HepG2 (cell line): Measurements from ENCODE around the gene LSMEM2. TPM values are rescaled to one million over a fixed set of nuclear protein-coding genes. Genes with fewer than 3 reads are reported as not detected.

ENCODE experiments used
- ASH2L ChIP-seq: fragments of 300-600, 200-600 bp; sonication (generic); IDR thresholded peaks from 2 replicates; pipeline ENCODE4 v1.7.0; 2017; ENCODE audit warnings: low read depth, mild to moderate bottlenecking, moderate library complexity, mixed read lengths, low read length; ENCODE audit not compliant: insufficient read length
- GABPA ChIP-seq, 2 experiments: IDR thresholded peaks; 2 replicates each; pipeline ENCODE4 v1.6.1; 2011 to 2016; ENCODE audit warnings: low read depth in 2 of 2, low read length in 1 of 2, missing biosample characterization in 1 of 2, missing genetic modification characterization in 1 of 2
- LCORL ChIP-seq, 2 experiments: fragments of 450-650 bp in 1 of 2; sonication (generic) in 1 of 2; formaldehyde crosslinking in 1 of 2; IDR thresholded peaks; 2 replicates each; pipeline versions ENCODE4 v1.5.0 to v1.6.1; 2017 to 2020; ENCODE audit warnings: antibody characterized with exemption in 1 of 2, missing genetic modification reagents in 1 of 2
- SOX13 ChIP-seq, 3 experiments: fragments of 450-650 bp in 1 of 3; sonication (generic) in 1 of 3; formaldehyde crosslinking in 1 of 3; IDR thresholded peaks in 2 of 3; conservative IDR thresholded peaks in 1 of 3; 2 replicates each; pipeline versions ENCODE4 v1.5.0 to v1.6.1; 2016 to 2020; ENCODE audit warnings: antibody characterized with exemption in 1 of 3, mild to moderate bottlenecking in 1 of 3, missing compliant biosample characterization in 1 of 3, missing genetic modification reagents in 1 of 3, moderate library complexity in 1 of 3
- SPEN ChIP-seq: sonication (generic); formaldehyde crosslinking; IDR thresholded peaks from 2 replicates; pipeline ENCODE4 v1.5.1; 2020; ENCODE audit warnings: low read depth, mild to moderate bottlenecking, missing genetic modification reagents
- ZNF225 ChIP-seq: sonication (generic); formaldehyde crosslinking; IDR thresholded peaks from 2 replicates; pipeline ENCODE4 v1.4.0; 2020; ENCODE audit warnings: mild to moderate bottlenecking, missing genetic modification reagents
- ZNF431 ChIP-seq: sonication (generic); formaldehyde crosslinking; IDR thresholded peaks from 2 replicates; pipeline ENCODE4 v1.9.0; 2022; ENCODE audit warnings: missing genetic modification reagents, low read depth, mild to moderate bottlenecking, borderline replicate concordance
- ZNF546 ChIP-seq: sonication (generic); formaldehyde crosslinking; conservative IDR thresholded peaks from 2 replicates; pipeline ENCODE4 v1.8.1; 2023; ENCODE audit warnings: mild to moderate bottlenecking, missing genetic modification reagents
- ZNF703 ChIP-seq: sonication (generic); formaldehyde crosslinking; IDR thresholded peaks from 2 replicates; pipeline ENCODE4 v1.5.1; 2020; ENCODE audit warnings: missing genetic modification reagents, mild to moderate bottlenecking, moderate library complexity, borderline replicate concordance
- ZSCAN9 ChIP-seq: IDR thresholded peaks from 2 replicates; pipeline ENCODE4 v1.6.1; 2016; ENCODE audit warnings: borderline replicate concordance
- polyA plus RNA-seq, 8 experiments: library from polyadenylated mRNA; depleted of rRNA in 3 of 8; stranded (reverse) in 7 of 8; unstranded in 1 of 8; fragments of >200 nt; fragmentation: Illumina TruSeq in 4 of 8; extraction: Trizol in 4 of 8; gene quantifications; 2 replicates each; pipeline versions ENCODE4 v1.2.1 to v1.2.3, GENCODE V29; 2011 to 2016; ENCODE audit warnings: low read depth in 4 of 8, missing spikeins in 1 of 8, mixed read lengths in 1 of 8; ENCODE audit not compliant: insufficient read depth in 1 of 8
- total RNA-seq, 5 experiments: library from RNA; depleted of rRNA; stranded (reverse); fragments of >200 nt; fragmentation: Illumina TruSeq; extraction: Trizol; gene quantifications; 2 replicates each; pipeline ENCODE4 v1.2.3, GENCODE V29; 2016; ENCODE audit warnings: low read depth in 1 of 5
- TF ChIP-seq, protein P1 (sequence below): sonication (generic); formaldehyde crosslinking; IDR thresholded peaks from 2 replicates; pipeline ENCODE4 v1.4.0; 2020; ENCODE audit warnings: low read depth, missing genetic modification reagents
- TF ChIP-seq, protein P2 (sequence below), 2 experiments: IDR thresholded peaks; 2 replicates each; pipeline ENCODE4 v1.6.1; 2011 to 2012; ENCODE audit warnings: low read length in 2 of 2, borderline replicate concordance in 1 of 2, low read depth in 1 of 2, mild to moderate bottlenecking in 1 of 2, moderate library complexity in 1 of 2
- TF ChIP-seq, protein P3 (sequence below): sonication (generic); formaldehyde crosslinking; IDR thresholded peaks from 2 replicates; pipeline ENCODE4 v1.5.1; 2020; ENCODE audit warnings: mild to moderate bottlenecking, missing genetic modification reagents, borderline replicate concordance
- TF ChIP-seq, protein P4 (sequence below): sonication (generic); formaldehyde crosslinking; IDR thresholded peaks from 2 replicates; pipeline ENCODE4 v1.8.0; 2022; ENCODE audit warnings: missing genetic modification reagents, low read depth, mild to moderate bottlenecking, borderline replicate concordance

The LSMEM2 gene
- total and polyA plus RNA-seq, 2 of the 13 experiments (the other 11 are each of a cell fraction or from before 2014, with no cell fraction given) = 0.07 to 0.41 TPM

DNA sequence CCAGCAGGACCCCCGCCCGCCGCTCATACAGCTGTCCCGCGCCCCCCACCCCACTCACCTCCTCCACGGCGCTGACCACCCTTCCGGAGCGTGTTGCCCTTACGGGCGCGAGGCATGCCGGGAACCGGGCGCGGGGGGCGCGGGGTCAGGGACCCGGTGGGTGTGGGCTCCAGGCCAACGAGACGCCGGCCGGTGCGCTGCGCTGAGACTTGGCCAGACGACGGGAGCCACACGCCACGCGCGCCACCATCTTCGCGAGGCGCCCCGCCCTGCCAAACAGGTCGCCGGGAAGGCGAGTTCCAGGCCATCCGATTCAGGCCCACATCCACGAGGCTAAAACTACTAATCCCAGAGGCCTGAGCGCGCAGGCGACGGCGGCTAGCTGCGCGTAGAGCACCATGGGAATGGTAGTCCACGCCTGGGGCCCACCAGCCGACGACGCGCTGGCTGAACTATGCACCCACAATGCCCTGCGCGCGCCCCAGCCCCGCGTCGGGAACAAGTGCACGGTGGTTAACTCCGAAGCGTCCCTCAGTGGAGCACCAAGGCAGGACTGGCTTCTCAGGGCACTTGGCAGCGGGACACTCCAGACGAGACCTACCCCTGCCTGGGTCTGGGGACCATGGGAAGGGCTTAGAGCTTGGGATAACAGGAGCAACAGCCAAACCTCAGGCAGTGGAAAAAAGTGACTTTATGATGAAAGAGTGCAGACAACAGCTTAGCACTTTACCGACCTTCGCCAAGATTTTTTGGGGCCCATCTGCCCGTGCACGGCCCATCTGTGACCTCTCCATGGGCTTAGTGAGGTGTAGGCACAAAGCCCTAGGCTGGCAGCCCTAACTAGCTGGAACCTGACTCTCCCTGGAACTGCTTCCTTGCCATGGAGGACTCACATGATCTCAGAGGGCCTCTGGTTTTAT is 13.5 kb downstream of the LSMEM2 start, which contains the start of gene IFRD2 (continued):
- TF ChIP-seq, protein P1, sequence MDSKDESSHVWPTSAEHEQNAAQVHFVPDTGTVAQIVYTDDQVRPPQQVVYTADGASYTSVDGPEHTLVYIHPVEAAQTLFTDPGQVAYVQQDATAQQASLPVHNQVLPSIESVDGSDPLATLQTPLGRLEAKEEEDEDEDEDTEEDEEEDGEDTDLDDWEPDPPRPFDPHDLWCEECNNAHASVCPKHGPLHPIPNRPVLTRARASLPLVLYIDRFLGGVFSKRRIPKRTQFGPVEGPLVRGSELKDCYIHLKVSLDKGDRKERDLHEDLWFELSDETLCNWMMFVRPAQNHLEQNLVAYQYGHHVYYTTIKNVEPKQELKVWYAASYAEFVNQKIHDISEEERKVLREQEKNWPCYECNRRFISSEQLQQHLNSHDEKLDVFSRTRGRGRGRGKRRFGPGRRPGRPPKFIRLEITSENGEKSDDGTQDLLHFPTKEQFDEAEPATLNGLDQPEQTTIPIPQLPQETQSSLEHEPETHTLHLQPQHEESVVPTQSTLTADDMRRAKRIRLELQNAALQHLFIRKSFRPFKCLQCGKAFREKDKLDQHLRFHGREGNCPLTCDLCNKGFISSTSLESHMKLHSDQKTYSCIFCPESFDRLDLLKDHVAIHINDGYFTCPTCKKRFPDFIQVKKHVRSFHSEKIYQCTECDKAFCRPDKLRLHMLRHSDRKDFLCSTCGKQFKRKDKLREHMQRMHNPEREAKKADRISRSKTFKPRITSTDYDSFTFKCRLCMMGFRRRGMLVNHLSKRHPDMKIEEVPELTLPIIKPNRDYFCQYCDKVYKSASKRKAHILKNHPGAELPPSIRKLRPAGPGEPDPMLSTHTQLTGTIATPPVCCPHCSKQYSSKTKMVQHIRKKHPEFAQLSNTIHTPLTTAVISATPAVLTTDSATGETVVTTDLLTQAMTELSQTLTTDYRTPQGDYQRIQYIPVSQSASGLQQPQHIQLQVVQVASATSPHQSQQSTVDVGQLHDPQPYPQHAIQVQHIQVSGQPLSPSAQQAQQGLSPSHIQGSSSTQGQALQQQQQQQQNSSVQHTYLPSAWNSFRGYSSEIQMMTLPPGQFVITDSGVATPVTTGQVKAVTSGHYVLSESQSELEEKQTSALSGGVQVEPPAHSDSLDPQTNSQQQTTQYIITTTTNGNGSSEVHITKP (CRISPR knock-in tag) = peak; percentile 70; the same call in 1 of the 2 replicates
- TF ChIP-seq, protein P2, sequence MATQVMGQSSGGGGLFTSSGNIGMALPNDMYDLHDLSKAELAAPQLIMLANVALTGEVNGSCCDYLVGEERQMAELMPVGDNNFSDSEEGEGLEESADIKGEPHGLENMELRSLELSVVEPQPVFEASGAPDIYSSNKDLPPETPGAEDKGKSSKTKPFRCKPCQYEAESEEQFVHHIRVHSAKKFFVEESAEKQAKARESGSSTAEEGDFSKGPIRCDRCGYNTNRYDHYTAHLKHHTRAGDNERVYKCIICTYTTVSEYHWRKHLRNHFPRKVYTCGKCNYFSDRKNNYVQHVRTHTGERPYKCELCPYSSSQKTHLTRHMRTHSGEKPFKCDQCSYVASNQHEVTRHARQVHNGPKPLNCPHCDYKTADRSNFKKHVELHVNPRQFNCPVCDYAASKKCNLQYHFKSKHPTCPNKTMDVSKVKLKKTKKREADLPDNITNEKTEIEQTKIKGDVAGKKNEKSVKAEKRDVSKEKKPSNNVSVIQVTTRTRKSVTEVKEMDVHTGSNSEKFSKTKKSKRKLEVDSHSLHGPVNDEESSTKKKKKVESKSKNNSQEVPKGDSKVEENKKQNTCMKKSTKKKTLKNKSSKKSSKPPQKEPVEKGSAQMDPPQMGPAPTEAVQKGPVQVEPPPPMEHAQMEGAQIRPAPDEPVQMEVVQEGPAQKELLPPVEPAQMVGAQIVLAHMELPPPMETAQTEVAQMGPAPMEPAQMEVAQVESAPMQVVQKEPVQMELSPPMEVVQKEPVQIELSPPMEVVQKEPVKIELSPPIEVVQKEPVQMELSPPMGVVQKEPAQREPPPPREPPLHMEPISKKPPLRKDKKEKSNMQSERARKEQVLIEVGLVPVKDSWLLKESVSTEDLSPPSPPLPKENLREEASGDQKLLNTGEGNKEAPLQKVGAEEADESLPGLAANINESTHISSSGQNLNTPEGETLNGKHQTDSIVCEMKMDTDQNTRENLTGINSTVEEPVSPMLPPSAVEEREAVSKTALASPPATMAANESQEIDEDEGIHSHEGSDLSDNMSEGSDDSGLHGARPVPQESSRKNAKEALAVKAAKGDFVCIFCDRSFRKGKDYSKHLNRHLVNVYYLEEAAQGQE (IDR thresholded peaks at IDR 0.05; ENCODE audit: borderline replicate concordance in 1 of 2, low read depth in 1 of 2, low read length in 2 of 2) = no peak; a peak in 1 of 4 replicates
- peak; percentile 76; the same call in 1 of the 2 replicates for TF ChIP-seq SPEN (CRISPR knock-in tag)
- no peak for TF ChIP-seq SOX13 (IDR thresholded peaks at IDR 0.05)
- peak in 1 of 2 experiments; percentile 22; a peak in 2 of 4 replicates for TF ChIP-seq SOX13 (CRISPR knock-in tag; conservative IDR thresholded peaks at IDR 0.05 in 1 of 2, IDR thresholded peaks at IDR 0.05 in 1 of 2)
- no peak for TF ChIP-seq ZNF703 (CRISPR knock-in tag)
- no peak for TF ChIP-seq ZNF546 (CRISPR knock-in tag)
- peak; percentile 77 for TF ChIP-seq ASH2L
- no peak for TF ChIP-seq ZNF225 (CRISPR knock-in tag)
- TF ChIP-seq GABPA (IDR thresholded peaks at IDR 0.05; ENCODE audit: low read depth, low read length) = no peak
- peak; percentile 83 for TF ChIP-seq GABPA (CRISPR knock-in tag; IDR thresholded peaks at IDR 0.05; ENCODE audit: low read depth)
- TF ChIP-seq, protein P3, sequence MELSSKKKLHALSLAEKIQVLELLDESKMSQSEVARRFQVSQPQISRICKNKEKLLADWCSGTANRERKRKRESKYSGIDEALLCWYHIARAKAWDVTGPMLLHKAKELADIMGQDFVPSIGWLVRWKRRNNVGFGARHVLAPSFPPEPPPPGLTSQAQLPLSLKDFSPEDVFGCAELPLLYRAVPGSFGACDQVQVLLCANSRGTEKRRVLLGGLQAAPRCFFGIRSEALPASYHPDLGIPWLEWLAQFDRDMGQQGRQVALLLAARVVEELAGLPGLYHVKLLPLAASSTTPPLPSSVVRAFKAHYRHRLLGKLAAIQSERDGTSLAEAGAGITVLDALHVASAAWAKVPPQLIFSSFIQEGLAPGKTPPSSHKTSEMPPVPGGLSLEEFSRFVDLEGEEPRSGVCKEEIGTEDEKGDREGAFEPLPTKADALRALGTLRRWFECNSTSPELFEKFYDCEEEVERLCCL (CRISPR knock-in tag) = no peak
- no peak for TF ChIP-seq ZNF431
- TF ChIP-seq ZSCAN9 (CRISPR knock-in tag) = peak; percentile 52; the same call in 1 of the 2 replicates
- TF ChIP-seq, protein P4, sequence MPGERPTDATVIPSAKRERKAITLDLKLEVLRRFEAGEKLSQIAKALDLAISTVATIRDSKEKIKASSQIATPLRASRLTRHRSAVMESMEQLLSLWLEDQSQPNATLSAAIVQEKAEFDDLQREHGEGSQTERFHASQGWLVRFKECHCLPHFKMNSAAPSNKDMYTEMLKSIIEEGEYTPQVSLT (CRISPR knock-in tag) = no peak
- no peak for TF ChIP-seq LCORL (IDR thresholded peaks at IDR 0.05)
- no peak; the same call in 1 of the 2 replicates for TF ChIP-seq LCORL (CRISPR knock-in tag; IDR thresholded peaks at IDR 0.05)
